GM21723 (cell line): ENCODE data around the gene ME1.
"Not testable (repeated sequence)": the region's sequence is repeated elsewhere in the genome, so short reads cannot be mapped to it uniquely, and the experiment has no call there.

Source experiments
- ATAC-seq: cut with Tn5 transposase; IDR thresholded peaks from one replicate; pipeline ENCODE4 v1.9.1; 2021; ENCODE audit warnings: mild to moderate bottlenecking, moderate library complexity; ENCODE audit not compliant: unreplicated experiment

ME1 gene

DNA sequence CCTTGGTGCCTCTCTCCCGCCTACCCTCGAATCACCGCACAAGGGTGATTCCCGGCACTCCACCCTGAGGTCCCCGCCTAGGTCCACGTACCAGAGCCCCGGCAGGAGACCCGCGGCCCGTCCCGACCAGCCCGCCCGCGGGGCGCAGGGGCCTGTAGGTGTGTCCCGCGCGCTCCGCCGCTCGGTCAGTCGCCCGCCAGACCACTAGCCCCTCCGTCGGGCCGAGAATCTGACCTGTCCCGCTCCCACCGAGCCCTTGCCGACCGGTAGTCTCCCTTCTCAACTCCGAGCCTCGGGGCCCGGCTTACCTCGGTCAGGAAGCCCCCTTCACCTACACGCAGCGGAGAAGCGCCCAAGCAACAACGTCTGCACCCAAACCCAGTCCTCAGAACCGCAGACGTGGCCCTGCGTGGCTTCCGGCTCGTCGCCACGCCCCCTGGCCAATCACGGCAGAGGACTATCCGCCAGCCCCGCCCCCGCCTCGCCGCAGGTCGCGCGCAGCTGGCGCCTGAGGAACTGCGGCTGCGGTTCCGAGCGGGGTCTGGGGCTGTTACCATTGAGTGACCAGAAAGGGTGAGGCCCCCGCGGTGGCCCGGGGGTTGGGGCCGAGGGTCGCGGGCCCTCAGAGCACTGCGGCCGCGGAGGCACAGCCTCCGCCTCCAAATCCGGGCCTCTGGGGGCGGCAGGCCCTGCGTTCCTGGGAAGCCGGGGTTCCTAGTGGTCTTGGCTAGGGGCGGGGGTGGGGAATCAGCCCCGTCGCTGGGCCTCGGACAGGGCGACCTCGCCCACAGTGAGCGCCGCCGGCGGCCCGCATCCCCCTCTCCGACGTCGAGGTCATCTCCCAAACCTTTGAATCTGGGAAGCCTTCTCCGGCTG, 237.7 kb downstream of the ME1 start, which contains the start of the genes PGM3 and RWDD2A:
PGM3 (minus strand) TSS at position 395 of the 876 bp plus-strand sequence. CDS start 2,253 bp downstream, outside the sequence.
RWDD2A (plus strand) TSS at position 487 of the 876 bp plus-strand sequence. CDS start 1,095 bp downstream, outside the sequence.
- peak; percentile 96 for ATAC-seq

GRCh38 chr6:83192456-83192855, 238.4 kb downstream of the ME1 start:
- ATAC-seq: no peak

GRCh38 chr6:83191974-83192373, 238.9 kb downstream of the ME1 start:
- ATAC-seq: not testable (repeated sequence)

GRCh38 chr6:83190626-83191025, 240.2 kb downstream of the ME1 start:
- ATAC-seq: no peak

- no peak for ATAC-seq
Observed at GRCh38 chr6:83188501-83188900, 242.3 kb downstream of the ME1 start.

DNA sequence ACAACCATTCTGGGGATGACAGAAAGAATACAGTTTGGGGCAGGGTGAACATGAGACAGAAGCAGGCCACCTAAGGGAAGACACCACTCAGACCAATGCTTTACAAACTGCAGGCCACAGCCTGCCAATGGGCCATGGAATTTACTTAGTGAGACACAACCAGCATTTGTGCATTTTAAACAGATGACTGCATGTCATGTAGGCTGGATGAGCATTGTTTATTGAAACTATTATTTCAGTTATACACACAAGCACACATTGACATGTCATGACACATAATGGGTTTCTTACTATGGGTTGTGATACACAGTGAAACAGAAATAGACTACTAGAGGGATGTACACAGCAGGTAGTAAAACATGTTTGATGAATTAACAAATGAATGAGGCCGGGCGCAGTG, 245.8 kb downstream of the ME1 start:
- no peak for ATAC-seq

GRCh38 chr6:83183082-83183828, 247.6 kb downstream of the ME1 start:
- ATAC-seq: no peak

- ATAC-seq: no peak
Observed at GRCh38 chr6:83182114-83182513, 248.7 kb downstream of the ME1 start.

DNA sequence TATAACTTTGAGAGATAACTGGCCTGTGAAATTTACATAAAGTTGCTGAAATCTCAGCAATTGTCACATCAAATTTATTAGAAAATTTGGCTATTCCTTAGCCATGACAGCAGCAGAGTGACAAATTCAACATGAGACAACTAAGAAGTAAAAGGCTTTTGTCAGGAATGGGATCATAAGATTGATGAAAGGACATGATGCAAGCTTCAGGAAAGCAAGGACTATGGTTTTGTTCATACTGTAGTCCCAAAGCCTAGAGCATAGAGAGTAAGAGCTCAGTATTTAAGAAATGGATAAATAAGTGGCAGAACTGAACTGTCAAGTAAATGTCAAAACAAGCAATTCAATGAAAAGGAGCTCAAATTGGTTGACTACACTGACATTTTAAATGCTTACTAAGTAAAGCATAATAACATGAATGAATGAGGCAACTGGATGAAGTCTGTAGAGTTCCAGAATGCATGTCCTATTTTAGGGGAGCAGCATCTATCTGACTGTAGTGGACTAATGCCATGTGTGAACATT, 250.4 kb downstream of the ME1 start:
- ATAC-seq: no peak

- no peak for ATAC-seq
Observed at GRCh38 chr6:83176246-83176645, 254.6 kb downstream of the ME1 start.

GRCh38 chr6:83169511-83169910, 261.3 kb downstream of the ME1 start:
- no peak for ATAC-seq

DNA sequence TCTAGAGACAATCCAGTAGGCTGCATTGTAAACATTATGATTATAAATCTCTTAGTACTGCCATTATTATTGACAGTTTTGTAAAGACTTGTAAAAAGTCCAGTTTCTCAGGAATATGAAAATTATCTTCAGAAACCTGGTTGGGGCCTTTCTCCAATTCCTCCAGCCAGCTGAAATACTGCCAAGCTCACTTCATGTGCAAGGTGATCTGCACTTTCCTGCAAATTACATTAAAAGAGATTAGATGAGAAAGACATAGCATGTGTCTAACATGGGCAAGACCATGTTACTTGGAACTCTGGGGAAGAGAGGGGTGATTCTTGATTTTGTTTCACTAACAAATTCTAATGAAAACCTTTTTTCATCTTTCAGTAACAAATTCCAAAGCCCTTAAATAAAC, 261.7 kb downstream of the ME1 start:
- ATAC-seq: no peak

DNA sequence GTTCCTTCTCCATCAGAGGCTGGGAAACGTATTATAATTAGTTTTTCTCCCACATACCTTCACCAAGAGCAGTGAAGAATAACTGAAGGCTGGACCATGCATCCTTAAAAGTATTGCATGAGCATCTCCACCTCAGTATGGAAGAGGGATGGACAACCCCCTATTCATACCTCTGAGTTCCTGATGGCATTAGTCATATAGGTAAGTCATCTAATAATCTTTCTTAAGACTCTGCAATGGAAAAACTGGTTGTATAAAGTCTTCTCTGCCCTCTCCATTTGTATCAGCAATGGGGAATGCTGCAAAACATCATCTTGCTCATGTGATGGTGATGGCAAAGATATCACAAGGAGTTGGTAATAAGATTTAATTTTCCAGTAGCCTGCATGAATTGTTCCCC, 262.3 kb downstream of the ME1 start:
- ATAC-seq: no peak

- ATAC-seq: no peak
Observed at GRCh38 chr6:83167726-83168278, 263.0 kb downstream of the ME1 start.
